WTC11 (cell line): ENCODE results near the gene AKT2. TPM values are rescaled to one million over a fixed set of nuclear protein-coding genes. Genes with fewer than 3 reads are reported as not detected.

Experiments
- ATAC-seq: fragments of 200-7000 bp; cut with Tn5 transposase; 2 replicates; pipeline ENCODE4 v1.10.0; 2021; ENCODE audit warnings: mild to moderate bottlenecking, moderate library complexity
- CTCF ChIA-PET: fragments of 300-600 bp; sonication (Branson Sonifier 250); formaldehyde crosslinking; loops from one replicate; lab custom pipeline; 2021; ENCODE audit warnings: antibody characterized with exemption; lab: Charles Lee
- POLR2A ChIA-PET: fragments of 350-600 bp; sonication (Branson Sonifier 250); formaldehyde crosslinking; loops from one replicate; lab custom pipeline; 2021; ENCODE audit warnings: antibody characterized with exemption; lab: Charles Lee
- DNase-seq: peaks from one replicate; pipeline ENCODE4 v3.0.0; 2021; ENCODE audit warnings: low spot score
- H3K27ac Mint-ChIP-seq: 2 replicates; pipeline ENCODE4 v1.8.0; 2021; ENCODE audit warnings: mixed read lengths
- H3K27me3 Mint-ChIP-seq: 2 replicates; pipeline ENCODE4 v1.8.0; 2021; ENCODE audit warnings: low read depth, mild to moderate bottlenecking, moderate library complexity, mixed read lengths
- H3K36me3 Mint-ChIP-seq: 2 replicates; pipeline ENCODE4 v1.8.0; 2021; ENCODE audit warnings: mixed read lengths
- H3K4me1 Mint-ChIP-seq: 2 replicates; pipeline ENCODE4 v1.8.0; 2022; ENCODE audit warnings: mixed read lengths
- H3K4me3 Mint-ChIP-seq: 2 replicates; pipeline ENCODE4 v1.8.0; 2021; ENCODE audit warnings: mild to moderate bottlenecking, moderate library complexity, mixed read lengths
- H3K9me3 Mint-ChIP-seq: 2 replicates; pipeline ENCODE4 v1.8.0; 2021; ENCODE audit warnings: mixed read lengths
- AFF4 ChIP-seq: sonication (generic); formaldehyde crosslinking; IDR thresholded peaks from 2 replicates; pipeline ENCODE4 v1.8.1; 2023; ENCODE audit warnings: mild to moderate bottlenecking, missing genetic modification reagents, borderline replicate concordance
- CBFB ChIP-seq: sonication (generic); formaldehyde crosslinking; IDR thresholded peaks from 2 replicates; pipeline ENCODE4 v1.8.1; 2022; ENCODE audit warnings: mild to moderate bottlenecking, low read depth, missing genetic modification reagents
- ESRRA ChIP-seq: sonication (generic); formaldehyde crosslinking; IDR thresholded peaks from 2 replicates; pipeline ENCODE4 v1.8.1; 2022; ENCODE audit warnings: mild to moderate bottlenecking, missing genetic modification reagents, borderline replicate concordance
- GABPB1 ChIP-seq: sonication (generic); formaldehyde crosslinking; IDR thresholded peaks from 2 replicates; pipeline ENCODE4 v1.8.1; 2023; ENCODE audit warnings: mild to moderate bottlenecking, missing genetic modification reagents
- HMGXB4 ChIP-seq: sonication (generic); formaldehyde crosslinking; IDR thresholded peaks from 2 replicates; pipeline ENCODE4 v1.8.1; 2023; ENCODE audit warnings: mild to moderate bottlenecking, moderate library complexity, missing genetic modification reagents
- MAX ChIP-seq: sonication (generic); formaldehyde crosslinking; IDR thresholded peaks from 2 replicates; pipeline ENCODE4 v1.8.0; 2022; ENCODE audit warnings: mild to moderate bottlenecking, missing genetic modification reagents
- PRRX2 ChIP-seq: fragments of 250-450 bp; sonication (Bioruptor Pico); IDR thresholded peaks from 2 replicates; pipeline ENCODE4 v1.8.0; 2021; ENCODE audit warnings: mild to moderate bottlenecking
- USF1 ChIP-seq: sonication (generic); formaldehyde crosslinking; IDR thresholded peaks from 2 replicates; pipeline ENCODE4 v1.8.0; 2022; ENCODE audit warnings: mild to moderate bottlenecking, missing genetic modification reagents
- ZNF281 ChIP-seq: sonication (generic); formaldehyde crosslinking; IDR thresholded peaks from 2 replicates; pipeline ENCODE4 v1.8.0; 2023; ENCODE audit warnings: mild to moderate bottlenecking, missing genetic modification reagents
- total RNA-seq: library from RNA; stranded (reverse); gene quantifications from 3 replicates; pipeline ENCODE4 v1.2.3, GENCODE V29; 2021
- TF ChIP-seq, protein P1 (sequence below): sonication (generic); formaldehyde crosslinking; IDR thresholded peaks from 2 replicates; pipeline ENCODE4 v1.8.1; 2023; ENCODE audit warnings: mild to moderate bottlenecking, missing genetic modification reagents
- TF ChIP-seq, protein P2 (sequence below): fragments of 250-450 bp; sonication (Bioruptor Pico); IDR thresholded peaks from 2 replicates; pipeline ENCODE4 v1.9.0; 2021; ENCODE audit warnings: mild to moderate bottlenecking
- TF ChIP-seq, protein P3 (sequence below): sonication (generic); formaldehyde crosslinking; conservative IDR thresholded peaks from 2 replicates; pipeline ENCODE4 v1.8.1; 2022; ENCODE audit warnings: mild to moderate bottlenecking, missing genetic modification reagents
- TF ChIP-seq, protein P4 (sequence below): sonication (generic); formaldehyde crosslinking; IDR thresholded peaks from 2 replicates; pipeline ENCODE4 v1.8.0; 2023; ENCODE audit warnings: missing genetic modification reagents

Gene AKT2
- total RNA-seq, 1 experiment from 2014 or later = 156 TPM

DNA sequence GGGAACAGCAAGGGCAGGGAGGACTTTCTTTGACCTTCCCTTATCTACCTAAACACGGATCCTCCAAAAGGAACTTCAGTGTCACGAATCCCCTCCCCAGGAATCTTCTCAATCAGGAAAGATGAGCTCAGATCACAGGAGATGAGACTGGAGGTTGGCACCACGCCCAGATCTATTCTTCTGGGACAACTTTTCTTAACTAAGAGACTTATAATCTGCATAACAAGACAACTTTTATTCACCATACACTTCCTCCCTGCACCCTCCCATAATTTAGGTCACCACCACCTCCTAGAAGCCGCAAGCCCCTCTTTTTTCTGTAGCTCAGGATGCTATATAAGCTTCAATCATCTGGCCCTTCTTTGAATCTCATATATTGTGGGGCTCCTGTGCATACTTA is 19.2 kb upstream of the AKT2 start:
- Mint-ChIP-seq H3K27ac (peak overlapping the region; percentile 33; the same call in 1 of the 2 replicates), H3K4me1 (peaks cover 12% of the 10 kb centered on the region), H3K36me3 (no peaks in the 10 kb centered on the region)
- no peak for ATAC-seq
- no peak for DNase-seq
- POLR2A ChIA-PET = no interaction called here
- TF ChIP-seq, protein P1, sequence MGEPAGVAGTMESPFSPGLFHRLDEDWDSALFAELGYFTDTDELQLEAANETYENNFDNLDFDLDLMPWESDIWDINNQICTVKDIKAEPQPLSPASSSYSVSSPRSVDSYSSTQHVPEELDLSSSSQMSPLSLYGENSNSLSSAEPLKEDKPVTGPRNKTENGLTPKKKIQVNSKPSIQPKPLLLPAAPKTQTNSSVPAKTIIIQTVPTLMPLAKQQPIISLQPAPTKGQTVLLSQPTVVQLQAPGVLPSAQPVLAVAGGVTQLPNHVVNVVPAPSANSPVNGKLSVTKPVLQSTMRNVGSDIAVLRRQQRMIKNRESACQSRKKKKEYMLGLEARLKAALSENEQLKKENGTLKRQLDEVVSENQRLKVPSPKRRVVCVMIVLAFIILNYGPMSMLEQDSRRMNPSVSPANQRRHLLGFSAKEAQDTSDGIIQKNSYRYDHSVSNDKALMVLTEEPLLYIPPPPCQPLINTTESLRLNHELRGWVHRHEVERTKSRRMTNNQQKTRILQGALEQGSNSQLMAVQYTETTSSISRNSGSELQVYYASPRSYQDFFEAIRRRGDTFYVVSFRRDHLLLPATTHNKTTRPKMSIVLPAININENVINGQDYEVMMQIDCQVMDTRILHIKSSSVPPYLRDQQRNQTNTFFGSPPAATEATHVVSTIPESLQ (CRISPR knock-in tag) = no peak
- TF ChIP-seq MAX = no peak
- TF ChIP-seq AFF4 (CRISPR knock-in tag) = no peak
- no peak for TF ChIP-seq GABPB1 (CRISPR knock-in tag)
- TF ChIP-seq, protein P2, sequence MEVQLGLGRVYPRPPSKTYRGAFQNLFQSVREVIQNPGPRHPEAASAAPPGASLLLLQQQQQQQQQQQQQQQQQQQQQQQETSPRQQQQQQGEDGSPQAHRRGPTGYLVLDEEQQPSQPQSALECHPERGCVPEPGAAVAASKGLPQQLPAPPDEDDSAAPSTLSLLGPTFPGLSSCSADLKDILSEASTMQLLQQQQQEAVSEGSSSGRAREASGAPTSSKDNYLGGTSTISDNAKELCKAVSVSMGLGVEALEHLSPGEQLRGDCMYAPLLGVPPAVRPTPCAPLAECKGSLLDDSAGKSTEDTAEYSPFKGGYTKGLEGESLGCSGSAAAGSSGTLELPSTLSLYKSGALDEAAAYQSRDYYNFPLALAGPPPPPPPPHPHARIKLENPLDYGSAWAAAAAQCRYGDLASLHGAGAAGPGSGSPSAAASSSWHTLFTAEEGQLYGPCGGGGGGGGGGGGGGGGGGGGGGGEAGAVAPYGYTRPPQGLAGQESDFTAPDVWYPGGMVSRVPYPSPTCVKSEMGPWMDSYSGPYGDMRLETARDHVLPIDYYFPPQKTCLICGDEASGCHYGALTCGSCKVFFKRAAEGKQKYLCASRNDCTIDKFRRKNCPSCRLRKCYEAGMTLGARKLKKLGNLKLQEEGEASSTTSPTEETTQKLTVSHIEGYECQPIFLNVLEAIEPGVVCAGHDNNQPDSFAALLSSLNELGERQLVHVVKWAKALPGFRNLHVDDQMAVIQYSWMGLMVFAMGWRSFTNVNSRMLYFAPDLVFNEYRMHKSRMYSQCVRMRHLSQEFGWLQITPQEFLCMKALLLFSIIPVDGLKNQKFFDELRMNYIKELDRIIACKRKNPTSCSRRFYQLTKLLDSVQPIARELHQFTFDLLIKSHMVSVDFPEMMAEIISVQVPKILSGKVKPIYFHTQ (CRISPR knock-in tag) = no peak
- no peak for TF ChIP-seq ZNF281
- TF ChIP-seq ESRRA = no peak
- no peak for TF ChIP-seq CBFB (CRISPR knock-in tag)
- TF ChIP-seq PRRX2 (CRISPR knock-in tag) = no peak
- TF ChIP-seq, protein P3, sequence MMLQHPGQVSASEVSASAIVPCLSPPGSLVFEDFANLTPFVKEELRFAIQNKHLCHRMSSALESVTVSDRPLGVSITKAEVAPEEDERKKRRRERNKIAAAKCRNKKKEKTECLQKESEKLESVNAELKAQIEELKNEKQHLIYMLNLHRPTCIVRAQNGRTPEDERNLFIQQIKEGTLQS = no peak
- TF ChIP-seq, protein P4, sequence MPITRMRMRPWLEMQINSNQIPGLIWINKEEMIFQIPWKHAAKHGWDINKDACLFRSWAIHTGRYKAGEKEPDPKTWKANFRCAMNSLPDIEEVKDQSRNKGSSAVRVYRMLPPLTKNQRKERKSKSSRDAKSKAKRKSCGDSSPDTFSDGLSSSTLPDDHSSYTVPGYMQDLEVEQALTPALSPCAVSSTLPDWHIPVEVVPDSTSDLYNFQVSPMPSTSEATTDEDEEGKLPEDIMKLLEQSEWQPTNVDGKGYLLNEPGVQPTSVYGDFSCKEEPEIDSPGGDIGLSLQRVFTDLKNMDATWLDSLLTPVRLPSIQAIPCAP (CRISPR knock-in tag) = no peak
- no peak for TF ChIP-seq HMGXB4 (CRISPR knock-in tag)
- no peak for TF ChIP-seq USF1 (CRISPR knock-in tag)
- TF ChIP-seq, all 79 proteins: peak for 0
- Mint-ChIP-seq H3K4me3 (no peak overlapping the region), H3K27me3 (no peaks in the 10 kb centered on the region), H3K9me3 (no peaks in the 10 kb centered on the region)
- CTCF ChIA-PET = interaction anchor here (0.6 to 2.9 kb wide), 16 partner anchors 9 to 263 kb away, joined by 3 to 25 read pairs (median 12); partner anchors contain the start of genes C19orf47, PLD3 and TTC9B
